Sciatic nerve (tissue), 2 donors: ENCODE results near the gene HOXB3. TPM values are rescaled to one million over a fixed set of nuclear protein-coding genes. Genes with fewer than 3 reads are reported as not detected.
A peak's percentile ranks its signal among the peaks of the same experiment; 100 is the strongest.

Experiments
- ATAC-seq: fragments of 200-7000 bp; cut with Tn5 transposase; one replicate; pipeline ENCODE4 v1.9.1; 2020; ENCODE audit warnings: mild to moderate bottlenecking, moderate library complexity
- DNase-seq: peaks from one replicate; pipeline ENCODE4 v3.0.0-alpha.2; 2020; ENCODE audit warnings: low spot score
- intact Hi-C: fragments of 100-400 bp; cut with DNase I; formaldehyde crosslinking; loops from one replicate; pipeline ENCODE4 v1.14.2; 2022
- total RNA-seq: library from RNA; stranded (reverse); fragmentation: NEBNext Ultra II Directional; extraction: Animal tissue kit (Norgen Biotek cat#: 25700); gene quantifications from one replicate; pipeline ENCODE4 v1.2.1, GENCODE V29; 2021
- donor health status: DM: no; HTN: no; CAD: no.
- donor health status: DM: no; HTN: no; CAD: no.

HOXB3 gene
- total RNA-seq, 1 donor from 2014 or later: 25.6 TPM

- ATAC-seq (peak; percentile 43), DNase-seq (no peak)
- intact Hi-C loops: no loop called here
Observed at GRCh38 chr17:48603959-48604769, 14.1 kb upstream of the HOXB3 start.

DNA sequence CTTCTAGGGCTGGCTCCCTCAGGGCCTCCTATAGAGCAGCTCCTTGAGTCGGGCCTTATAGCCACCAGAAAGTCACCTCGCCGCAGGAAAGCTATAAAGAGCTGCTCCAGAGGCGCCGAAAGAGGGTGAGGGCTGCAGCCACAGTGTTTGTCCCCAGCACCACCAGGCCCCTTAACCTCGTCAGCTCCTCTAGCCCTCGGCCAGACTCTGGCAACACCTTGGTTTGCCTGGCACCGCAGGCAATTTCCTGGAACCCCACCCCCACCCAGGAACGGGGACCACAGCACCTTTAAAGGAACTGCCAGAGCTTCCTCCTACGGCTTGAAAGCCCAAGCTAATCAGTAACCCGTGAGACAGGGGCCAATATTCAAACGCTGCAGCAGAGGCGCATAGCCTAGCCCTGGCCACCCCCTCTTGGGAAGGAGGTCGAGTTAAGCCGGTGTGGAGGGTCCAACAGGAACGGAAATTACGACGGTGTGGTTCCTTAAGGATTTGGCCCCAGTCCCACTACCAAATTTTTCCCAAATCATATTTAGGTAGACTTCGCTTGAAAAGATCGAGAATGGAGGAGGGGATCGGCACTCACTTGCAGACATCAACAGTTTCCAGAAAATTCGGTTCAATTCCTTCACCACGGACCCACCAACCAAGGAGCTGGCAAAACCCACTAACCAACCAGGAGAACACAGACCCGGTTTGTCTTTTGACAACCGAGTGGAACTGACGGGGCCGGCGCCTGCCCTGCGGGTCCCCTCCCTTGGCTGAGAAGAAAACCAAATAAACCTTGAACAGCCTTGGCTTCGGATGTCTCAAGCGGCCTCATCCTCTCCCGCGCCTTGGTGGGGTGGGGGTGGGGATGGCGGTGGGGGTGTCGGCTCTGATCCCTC is 11.7 kb upstream of the HOXB3 start:
- intact Hi-C loops: no loop called here
- no peak for ATAC-seq

GRCh38 chr17:48601207-48601538 is 11.1 kb upstream of the HOXB3 start:
- ATAC-seq (no peak), DNase-seq (no peak)
- intact Hi-C loops: no loop called here

More for the DNA sequence above, 11.7 kb upstream of the HOXB3 start:
- no peak for DNase-seq

DNA sequence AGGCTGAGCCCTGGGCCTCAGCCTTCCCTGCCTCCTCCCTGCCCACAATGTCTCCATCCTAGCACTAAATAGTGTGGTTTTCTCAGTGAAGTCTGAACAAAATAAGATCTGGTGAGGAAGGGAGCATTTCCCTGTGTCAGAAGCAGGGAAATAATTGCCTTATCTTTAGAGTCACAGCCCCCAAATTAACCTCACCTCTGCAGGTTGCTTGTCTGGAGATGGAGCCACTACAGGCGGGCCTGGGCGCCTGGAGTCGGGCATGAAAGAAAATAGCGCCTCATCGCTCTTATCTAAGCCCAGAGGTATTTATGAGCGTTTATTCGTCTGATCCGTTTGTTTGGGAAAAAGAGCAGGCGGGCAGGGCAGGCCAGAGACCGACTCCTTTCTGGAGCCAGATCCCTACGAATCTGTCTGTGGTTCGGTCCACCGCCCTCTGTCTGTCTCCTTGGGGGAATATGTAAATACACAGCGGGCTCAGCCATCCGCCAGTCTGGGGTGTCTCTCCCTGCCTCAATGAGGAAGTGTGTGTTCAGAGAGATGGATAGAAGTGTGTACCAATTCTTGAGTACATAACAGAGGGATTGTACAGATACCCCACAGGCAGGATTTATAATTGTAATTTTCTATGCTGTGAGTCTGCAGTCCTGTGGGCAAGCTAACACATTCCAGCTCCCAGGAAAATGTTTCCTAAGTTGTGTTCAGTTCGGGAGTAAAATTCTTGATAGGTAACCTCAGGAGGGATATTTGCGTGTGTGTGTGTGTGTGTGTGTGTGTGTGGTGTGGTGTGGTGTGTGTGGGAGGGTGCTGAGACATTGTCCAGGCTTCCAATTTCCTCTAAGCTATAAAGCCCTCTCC is 10.4 kb upstream of the HOXB3 start:
- intact Hi-C loops: no loop called here
- DNase-seq (no peak), ATAC-seq (no peak)

- intact Hi-C loops: loop anchor here (5.0 kb wide), 1 partner anchor 252 kb away; no protein-coding TSS in a partner anchor
- ATAC-seq (no peak), DNase-seq (no peak)
Observed at GRCh38 chr17:48599354-48599753, 9.3 kb upstream of the HOXB3 start.

- ATAC-seq (no peak), DNase-seq (no peak)
- intact Hi-C loops: loop anchor here (5.0 kb wide), 1 partner anchor 251 kb away; no protein-coding TSS in a partner anchor
Observed at GRCh38 chr17:48598736-48599135, 8.7 kb upstream of the HOXB3 start.

- no peak for DNase-seq
- peak; percentile 46 for ATAC-seq
- intact Hi-C loops: loop anchor here (5.0 kb wide), 1 partner anchor 251 kb away; no protein-coding TSS in a partner anchor
Observed at GRCh38 chr17:48597778-48598631, 8.0 kb upstream of the HOXB3 start.

- DNase-seq (no peak), ATAC-seq (no peak)
- intact Hi-C loops: loop anchor here (5.0 kb wide), 1 partner anchor 250 kb away; no protein-coding TSS in a partner anchor
Observed at GRCh38 chr17:48597528-48597777, 7.4 kb upstream of the HOXB3 start.

DNA sequence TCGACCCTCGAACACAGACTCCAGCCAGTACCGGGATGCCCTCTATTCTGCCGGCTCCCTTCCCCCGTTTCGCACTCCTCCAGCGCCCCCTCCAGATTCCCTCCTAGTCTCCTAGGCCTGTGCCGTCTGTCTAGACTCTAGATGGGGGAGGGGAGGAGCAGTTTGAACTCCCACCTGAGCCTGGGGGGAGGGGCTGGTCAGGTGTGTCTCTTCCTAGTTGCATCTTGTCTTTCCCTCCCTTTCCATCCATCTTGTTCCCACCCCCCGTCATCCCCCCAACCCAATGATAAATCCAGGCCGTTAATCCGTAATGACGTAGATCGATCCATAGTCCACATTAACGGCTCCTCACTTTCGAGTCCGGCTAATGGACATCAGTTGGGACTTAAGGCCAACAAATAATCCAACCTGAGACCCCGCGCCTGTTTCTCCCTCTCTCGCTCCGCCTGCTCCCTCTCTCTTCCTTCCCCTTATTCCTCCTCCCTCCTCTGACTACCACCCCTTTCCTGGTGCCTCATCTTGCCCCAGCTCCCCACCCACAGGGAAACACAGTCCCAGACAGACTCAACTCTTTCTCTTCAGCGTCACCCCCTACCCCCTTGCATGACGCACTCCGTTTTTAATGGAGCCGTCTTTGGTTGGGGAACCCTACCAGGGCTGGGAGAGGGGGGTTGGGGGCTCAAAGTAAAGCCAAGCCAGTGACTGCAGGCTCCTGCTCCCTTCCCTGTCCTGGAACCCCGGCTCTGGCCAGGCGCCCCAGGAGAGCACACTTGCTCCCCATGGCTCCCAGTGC is 6.9 kb upstream of the HOXB3 start:
- no peak for ATAC-seq
- intact Hi-C loops: loop anchor here (5.0 kb wide), 1 partner anchor 250 kb away; no protein-coding TSS in a partner anchor
- no peak for DNase-seq

DNA sequence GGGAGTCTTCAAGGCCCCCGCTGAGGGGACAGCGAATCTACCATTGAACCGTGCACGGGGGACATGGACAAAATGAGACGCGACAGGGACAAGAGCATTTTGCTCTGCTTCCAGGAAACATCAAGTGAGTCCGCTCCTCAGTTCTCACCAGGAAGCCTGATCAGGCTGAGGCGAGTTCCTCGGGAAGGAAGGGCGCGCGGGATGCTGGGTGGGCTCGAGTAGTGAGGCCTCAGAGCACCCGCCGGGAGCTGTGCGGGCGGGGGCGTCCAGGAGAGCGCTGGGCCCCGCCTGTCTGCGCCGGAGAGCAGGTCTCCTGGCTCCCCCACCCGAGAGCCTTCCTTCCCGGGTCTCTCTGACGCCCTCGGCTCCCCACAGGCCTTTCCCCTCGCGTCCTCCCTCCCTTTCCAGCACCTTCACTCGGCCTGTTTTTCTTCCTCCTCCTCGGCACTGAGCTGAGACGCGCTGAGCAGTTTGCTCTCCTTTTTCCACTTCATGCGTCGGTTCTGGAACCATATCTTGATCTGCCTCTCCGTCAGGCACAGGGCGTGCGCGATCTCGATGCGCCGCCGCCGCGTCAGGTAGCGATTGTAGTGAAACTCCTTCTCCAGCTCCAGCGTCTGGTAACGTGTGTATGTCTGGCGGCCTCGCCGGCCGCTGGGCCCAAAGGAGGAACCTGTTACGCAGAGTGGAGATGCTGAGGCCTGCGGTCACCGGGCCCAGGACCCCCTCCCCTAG is 6.1 kb upstream of the HOXB3 start:
- intact Hi-C loops: loop anchor here (5.0 kb wide), 1 partner anchor 249 kb away; no protein-coding TSS in a partner anchor
- DNase-seq (no peak), ATAC-seq (no peak)

DNA sequence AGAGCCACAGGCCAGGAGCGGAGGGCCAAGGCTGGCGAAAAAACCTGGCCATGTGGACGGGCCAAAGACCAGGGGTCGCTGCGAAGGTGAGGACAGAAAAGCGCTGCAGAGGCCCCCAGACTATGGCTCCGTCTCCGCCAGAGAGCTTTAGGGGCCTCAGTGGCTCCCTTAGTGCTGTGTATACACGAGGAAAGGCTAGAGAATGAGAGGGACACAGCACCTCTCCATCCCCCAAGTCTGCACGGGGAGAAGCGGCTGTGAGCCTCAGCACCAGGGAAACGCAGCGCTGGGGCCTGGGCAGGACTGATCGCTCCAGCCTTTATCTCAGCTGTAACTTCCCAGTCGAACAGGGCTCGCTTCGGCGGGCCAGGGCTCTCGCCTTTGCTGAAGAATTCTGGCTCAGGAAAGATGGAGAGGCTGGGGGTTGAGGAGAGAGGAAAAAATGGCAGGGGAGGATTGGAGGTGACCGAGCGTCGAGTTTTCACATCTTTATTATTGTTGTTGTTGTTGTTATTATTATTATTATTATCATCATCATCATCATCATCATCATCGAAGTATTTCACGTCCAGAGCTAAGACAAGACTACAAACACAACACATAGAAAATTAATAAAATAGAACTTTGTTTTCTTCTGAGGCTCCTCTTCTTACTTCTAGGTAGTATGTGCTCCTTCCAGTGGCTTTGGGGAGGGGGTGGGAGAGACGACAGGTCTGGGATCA is 5.4 kb upstream of the HOXB3 start:
- intact Hi-C loops: loop anchor here (5.0 kb wide), 1 partner anchor 248 kb away; no protein-coding TSS in a partner anchor
- DNase-seq: no peak
- no peak for ATAC-seq

- ATAC-seq (no peak), DNase-seq (no peak)
- intact Hi-C loops: loop anchor here (5.0 kb wide), 2 partner anchors 102 to 247 kb away; no protein-coding TSS in a partner anchor
Observed at GRCh38 chr17:48594538-48595277, 4.7 kb upstream of the HOXB3 start.

DNA sequence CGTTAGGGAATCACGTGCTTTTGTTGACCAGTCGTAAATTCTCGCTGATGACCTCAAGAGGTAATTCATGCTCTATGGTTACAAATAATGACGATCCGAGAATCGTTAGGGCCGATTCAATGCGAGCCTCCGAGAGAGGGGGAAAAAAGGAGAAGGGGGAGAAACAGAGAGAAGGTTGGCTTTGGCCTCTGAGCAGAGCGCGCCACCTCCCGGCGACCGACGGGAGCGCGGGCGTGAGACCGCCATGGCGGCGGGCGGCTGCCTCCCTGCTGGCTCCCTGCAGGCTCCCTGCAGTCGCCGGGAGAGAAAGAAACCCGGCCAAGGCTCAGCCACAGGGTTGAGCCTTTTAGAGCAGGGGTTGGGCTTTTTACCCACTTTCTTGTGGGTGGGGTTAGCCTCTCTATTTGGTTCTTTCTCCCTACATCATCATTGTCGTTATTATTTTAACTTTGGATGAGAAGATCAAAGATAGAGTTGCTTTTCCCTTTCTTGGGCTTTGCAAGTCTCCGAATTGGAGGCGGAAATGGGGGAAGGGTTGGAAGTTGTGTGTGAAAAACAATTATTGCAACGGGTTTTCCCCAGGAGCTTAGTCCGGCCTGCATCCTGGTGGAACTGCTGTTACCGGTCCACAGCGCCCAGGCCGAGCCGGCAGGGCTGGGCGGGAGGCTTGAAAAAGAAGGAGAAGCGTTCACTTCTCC is 3.9 kb upstream of the HOXB3 start:
- ATAC-seq: peak; percentile 76
- intact Hi-C loops: loop anchor here (5.0 kb wide), 1 partner anchor 102 kb away; no protein-coding TSS in a partner anchor
- DNase-seq: peak; percentile 89

DNA sequence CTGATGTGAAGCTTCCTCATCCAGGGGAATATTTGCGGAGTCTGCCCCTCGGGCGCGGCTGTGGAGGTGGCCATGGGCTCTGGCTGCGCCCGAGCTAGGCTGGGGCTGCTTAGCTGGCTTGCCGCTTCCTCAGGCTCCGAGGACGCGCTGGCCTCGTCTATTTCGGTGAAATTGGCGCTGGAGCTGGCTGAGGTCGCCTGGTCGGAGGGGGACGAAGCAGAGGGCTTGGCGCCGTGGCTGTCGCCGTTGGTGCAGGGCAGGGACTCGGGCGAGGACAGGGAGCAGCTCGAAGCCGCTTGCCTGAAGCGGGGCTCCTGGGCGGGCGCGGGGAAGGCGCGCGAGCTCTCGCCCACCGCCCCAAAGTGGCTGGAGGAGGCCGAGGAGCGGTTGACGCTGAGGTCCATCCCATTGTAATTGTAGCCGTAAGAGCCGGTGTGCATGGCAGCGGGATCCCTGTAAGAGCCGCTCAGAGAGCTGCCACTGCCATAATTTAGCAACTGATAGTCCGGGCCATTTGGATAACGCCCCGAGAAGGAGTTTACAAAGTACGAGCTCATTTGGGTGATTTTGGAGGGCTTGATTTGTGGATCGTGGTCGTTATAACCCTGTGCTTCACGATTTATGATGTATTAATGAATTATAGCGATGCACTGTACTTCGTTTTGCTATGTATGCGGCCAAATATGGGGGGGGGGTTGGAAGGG is 3.2 kb upstream of the HOXB3 start, which contains the start of gene HOXB5:
TSS of gene HOXB5 (minus strand) at position 654 of the 704 bp plus-strand sequence. CDS start at position 557, 97 bp downstream.
- intact Hi-C loops: loop anchor here (5.0 kb wide), 1 partner anchor 101 kb away; no protein-coding TSS in a partner anchor
- no peak for ATAC-seq
- DNase-seq: no peak
